Thoracic aorta (tissue), 2 donors: Measurements from ENCODE around the gene ELF5. TPM values are rescaled to one million over a fixed set of nuclear protein-coding genes. Genes with fewer than 3 reads are reported as not detected.

ENCODE experiments used
- ATAC-seq: fragments of 150-250 bp; one replicate; pipeline ENCODE4 v1.8.0; 2017; ENCODE audit warnings: low read depth; ENCODE audit not compliant: insufficient number of reproducible peaks, low FRiP score
- DNase-seq: peaks from one replicate; pipeline ENCODE4 v3.0.0-alpha.2; 2020; ENCODE audit warnings: low spot score
- H3K27ac ChIP-seq, 2 donors: fragments of 200-600 bp; sonication (generic); 1 replicate in 1 of 2; 2 replicates in 1 of 2; pipeline ENCODE4 v1.5.1; 2016; ENCODE audit warnings: mild to moderate bottlenecking in 2 of 2, moderate library complexity in 2 of 2
- H3K27me3 ChIP-seq: fragments of 200-600 bp; sonication (generic); replicated peaks from 2 replicates; pipeline ENCODE4 v1.6.0; 2016; ENCODE audit warnings: mild to moderate bottlenecking; ENCODE audit not compliant: insufficient read depth
- H3K36me3 ChIP-seq: fragments of 200-600 bp; sonication (generic); one replicate; pipeline ENCODE4 v1.5.1; 2016
- H3K4me1 ChIP-seq, 2 donors: fragments of 200-600 bp; sonication (generic); 1 replicate in 1 of 2; 2 replicates in 1 of 2; pipeline versions ENCODE4 v1.5.1 to v1.6.0; 2016; ENCODE audit warnings: low read depth in 2 of 2, mild to moderate bottlenecking in 1 of 2; ENCODE audit not compliant: control insufficient read depth in 1 of 2
- H3K4me3 ChIP-seq: fragments of 200-600 bp; sonication (generic); 2 replicates; pipeline ENCODE4 v1.5.1; 2016; ENCODE audit warnings: mild to moderate bottlenecking
- H3K9me3 ChIP-seq: fragments of 200-600 bp; sonication (generic); 2 replicates; pipeline ENCODE4 v1.5.1; 2016
- CTCF ChIP-seq: fragments of 200-600 bp; sonication (generic); IDR thresholded peaks from one replicate; pipeline ENCODE4 v1.5.1; 2019; ENCODE audit warnings: antibody characterized with exemption
- total RNA-seq, 2 donors: library from RNA; depleted of rRNA; stranded (reverse); fragments of >200 nt; gene quantifications; one replicate each; pipeline versions ENCODE4 v1.1.0 to v1.2.3, GENCODE V29; 2016

The ELF5 gene
- total RNA-seq, 2 donors from 2014 or later, result not detected

- Histone ChIP-seq H3K4me1 (no peaks in the 10 kb centered on the region), H3K27ac (no peak overlapping the region), H3K4me3 (no peak overlapping the region), H3K36me3 (no peaks in the 10 kb centered on the region), H3K9me3 (no peaks in the 10 kb centered on the region), H3K27me3 (peaks cover 4% of the 10 kb centered on the region)
- ATAC-seq (no peak), DNase-seq (no peak)
- no peak for TF ChIP-seq CTCF
These were observed 27.3 kb upstream of the ELF5 start for GRCh38 chr11:34540870-34541269.

GRCh38 chr11:34537636-34538035 lies 24.0 kb upstream of the ELF5 start:
- H3K27me3 ChIP-seq, result peaks cover 4% of the 10 kb centered on the region
- no peak for ATAC-seq
- no peaks in the 10 kb centered on the region for H3K4me1 ChIP-seq
- H3K27ac ChIP-seq, result no peak overlapping the region
- no peaks in the 10 kb centered on the region for H3K36me3 ChIP-seq
- H3K9me3 ChIP-seq, result no peaks in the 10 kb centered on the region
- TF ChIP-seq CTCF, result no peak
- no peak overlapping the region for H3K4me3 ChIP-seq
- no peak for DNase-seq

GRCh38 chr11:34536056-34536455 lies 22.5 kb upstream of the ELF5 start:
- no peak overlapping the region for H3K27ac ChIP-seq
- no peak overlapping the region for H3K4me3 ChIP-seq
- peaks cover 4% of the 10 kb centered on the region for H3K27me3 ChIP-seq
- no peaks in the 10 kb centered on the region for H3K9me3 ChIP-seq
- ATAC-seq, result no peak
- H3K4me1 ChIP-seq, result no peaks in the 10 kb centered on the region
- DNase-seq, result no peak
- TF ChIP-seq CTCF, result no peak
- H3K36me3 ChIP-seq, result no peaks in the 10 kb centered on the region

- ATAC-seq (no peak), DNase-seq (no peak)
- peaks cover 4% of the 10 kb centered on the region for H3K27me3 ChIP-seq
- H3K9me3 ChIP-seq, result no peaks in the 10 kb centered on the region
- H3K4me1 ChIP-seq, result no peaks in the 10 kb centered on the region
- no peaks in the 10 kb centered on the region for H3K36me3 ChIP-seq
- H3K4me3 ChIP-seq, result no peak overlapping the region
- TF ChIP-seq CTCF, result no peak
- no peak overlapping the region for H3K27ac ChIP-seq
These were observed 21.2 kb upstream of the ELF5 start for GRCh38 chr11:34534826-34535225.

GRCh38 chr11:34531663-34532062 lies 18.1 kb upstream of the ELF5 start:
- Histone ChIP-seq H3K4me1 (no peaks in the 10 kb centered on the region), H3K36me3 (no peaks in the 10 kb centered on the region), H3K27me3 (no peaks in the 10 kb centered on the region), H3K4me3 (no peak overlapping the region), H3K27ac (no peak overlapping the region), H3K9me3 (no peaks in the 10 kb centered on the region)
- DNase-seq (no peak), ATAC-seq (no peak)
- no peak for TF ChIP-seq CTCF
